ENCODE data around the gene AKR1D1. TPM values are rescaled to one million over a fixed set of nuclear protein-coding genes. Genes with fewer than 3 reads are reported as not detected.

AKR1D1 gene
- total RNA-seq, 1 experiment from 2014 or later, result not detected

- TF ChIP-seq EZH2 (IDR thresholded peaks at IDR 0.05; ENCODE audit: low read depth), result no peak
- TF ChIP-seq CTCF (conservative IDR thresholded peaks at IDR 0.05), result no peak
- H4K20me1 ChIP-seq (ENCODE audit: insufficient read depth), result no peaks in the 10 kb centered on the region
- H3K36me3 ChIP-seq (ENCODE audit: low read depth), result no peaks in the 10 kb centered on the region
- no peaks in the 10 kb centered on the region for H3K27me3 ChIP-seq (ENCODE audit: insufficient read depth, low read depth)
- no peaks in the 10 kb centered on the region for H3K9me2 ChIP-seq (ENCODE audit: insufficient read depth)
- H3K4me3 ChIP-seq, result no peak overlapping the region
- peak; percentile 25 to 57 for DNase-seq
- intact Hi-C loops (cut with micrococcal nuclease; ENCODE audit: unreplicated experiment), result no loop called here
- no peak overlapping the region for H3K4me2 ChIP-seq
- no peak overlapping the region for H3K27ac ChIP-seq
- no peak overlapping the region for H2AFZ ChIP-seq
- no TSS peak for BruUV-seq (replicated peaks)
- ChIA-PET CTCF (no interaction called here), POLR2A (ENCODE audit: unreplicated experiment) (no interaction called here)
- H3K4me1 ChIP-seq (replicated peaks; ENCODE audit: insufficient read depth), result 0 out of 2 replicates have a peak, but pooled peaks cover 9% of the 10 kb centered on the region
- no peaks in the 10 kb centered on the region for H3K9me3 ChIP-seq (ENCODE audit: insufficient read depth, low read depth)
- H3K79me2 ChIP-seq (ENCODE audit: low read depth), result no peaks in the 10 kb centered on the region
- no peaks in the 10 kb centered on the region for H3F3A ChIP-seq (ENCODE audit: insufficient read depth, low read depth)
Observed at GRCh38 chr7:138116141-138116540, 39.9 kb downstream of the AKR1D1 start.

GRCh38 chr7:138116892-138117291 is 40.6 kb downstream of the AKR1D1 start:
- Histone ChIP-seq H4K20me1 (ENCODE audit: insufficient read depth) (no peaks in the 10 kb centered on the region), H3K36me3 (ENCODE audit: low read depth) (no peaks in the 10 kb centered on the region), H3K4me1 (replicated peaks; ENCODE audit: insufficient read depth) (0 out of 2 replicates have a peak, but pooled peaks cover 9% of the 10 kb centered on the region), H3K79me2 (ENCODE audit: low read depth) (no peaks in the 10 kb centered on the region), H3K27ac (no peak overlapping the region), H3K4me3 (no peak overlapping the region), H3K9me3 (ENCODE audit: insufficient read depth, low read depth) (no peaks in the 10 kb centered on the region), H3K27me3 (ENCODE audit: insufficient read depth, low read depth) (no peaks in the 10 kb centered on the region), H2AFZ (no peak overlapping the region), H3K4me2 (no peak overlapping the region), H3K9me2 (ENCODE audit: insufficient read depth) (no peaks in the 10 kb centered on the region), H3F3A (ENCODE audit: insufficient read depth, low read depth) (no peaks in the 10 kb centered on the region)
- ChIA-PET CTCF (no interaction called here), POLR2A (ENCODE audit: unreplicated experiment) (no interaction called here)
- intact Hi-C loops (cut with micrococcal nuclease; ENCODE audit: unreplicated experiment), result no loop called here
- no TSS peak for BruUV-seq (replicated peaks)
- no peak for DNase-seq
- TF ChIP-seq CTCF (conservative IDR thresholded peaks at IDR 0.05) (no peak), EZH2 (IDR thresholded peaks at IDR 0.05; ENCODE audit: low read depth) (no peak)

GRCh38 chr7:138120140-138120827 is 44.0 kb downstream of the AKR1D1 start:
- H3K4me2 ChIP-seq, result no peak overlapping the region
- DNase-seq, result no peak
- intact Hi-C loops (cut with micrococcal nuclease; ENCODE audit: unreplicated experiment), result no loop called here
- no peak overlapping the region for H3K27ac ChIP-seq
- BruUV-seq (replicated peaks), result no TSS peak
- no peaks in the 10 kb centered on the region for H3K27me3 ChIP-seq (ENCODE audit: insufficient read depth, low read depth)
- H2AFZ ChIP-seq, result no peak overlapping the region
- H3F3A ChIP-seq (ENCODE audit: insufficient read depth, low read depth), result no peaks in the 10 kb centered on the region; the same call in 1 of the 2 replicates
- H3K9me3 ChIP-seq (ENCODE audit: insufficient read depth, low read depth), result no peaks in the 10 kb centered on the region
- H3K4me3 ChIP-seq, result no peak overlapping the region
- peaks cover 17% of the 10 kb centered on the region for H3K4me1 ChIP-seq (replicated peaks; ENCODE audit: insufficient read depth)
- CTCF ChIA-PET, result interaction anchor here (0.7 kb wide), 1 partner anchor 633 kb away, joined by 3 read pairs; no protein-coding TSS in a partner anchor
- H4K20me1 ChIP-seq (ENCODE audit: insufficient read depth), result no peaks in the 10 kb centered on the region
- POLR2A ChIA-PET (ENCODE audit: unreplicated experiment), result interaction anchor here (0.7 kb wide), 1 partner anchor 906 kb away, joined by 5 read pairs; no protein-coding TSS in a partner anchor
- TF ChIP-seq EZH2 (IDR thresholded peaks at IDR 0.05; ENCODE audit: low read depth) (no peak), CTCF (conservative IDR thresholded peaks at IDR 0.05) (no peak)
- H3K36me3 ChIP-seq (ENCODE audit: low read depth), result no peaks in the 10 kb centered on the region
- H3K9me2 ChIP-seq (ENCODE audit: insufficient read depth), result no peaks in the 10 kb centered on the region
- H3K79me2 ChIP-seq (ENCODE audit: low read depth), result no peaks in the 10 kb centered on the region

All from PC-9 (cell line).